Stomach smooth muscle (tissue), 2 donors: ENCODE data around the gene ABCA7.

Source experiments
- H3K27ac ChIP-seq: one replicate; pipeline ENCODE4 v1.7.0; 2013; ENCODE audit warnings: mild to moderate bottlenecking, low read length, inconsistent platforms
- H3K27me3 ChIP-seq, 2 donors: one replicate each; pipeline ENCODE4 v1.7.0; 2013; ENCODE audit warnings: low read length in 2 of 2; ENCODE audit not compliant: insufficient read depth in 2 of 2, control insufficient read depth in 1 of 2
- H3K36me3 ChIP-seq, 2 donors: one replicate each; pipeline ENCODE4 v1.7.0; 2013; ENCODE audit warnings: low read length in 2 of 2; ENCODE audit not compliant: control insufficient read depth in 2 of 2, insufficient read depth in 2 of 2
- H3K4me1 ChIP-seq: one replicate; pipeline ENCODE4 v1.7.0; 2013; ENCODE audit warnings: low read length; ENCODE audit not compliant: control insufficient read depth, insufficient read depth
- H3K4me3 ChIP-seq, 2 donors: one replicate each; pipeline ENCODE4 v1.7.0; 2013; ENCODE audit warnings: low read length in 2 of 2
- H3K9ac ChIP-seq, 2 donors: one replicate each; pipeline ENCODE4 v1.7.0; 2013; ENCODE audit warnings: low read length in 2 of 2, mild to moderate bottlenecking in 1 of 2
- H3K9me3 ChIP-seq, 2 donors: one replicate each; pipeline ENCODE4 v1.7.0; 2013; ENCODE audit warnings: low read length in 2 of 2; ENCODE audit not compliant: control insufficient read depth in 2 of 2
- donor health status: healthy.
- donor health status: Pancreatic carcinoma.

ABCA7 gene

GRCh38 chr19:1042689-1043511 is 3.0 kb downstream of the ABCA7 start:
- Histone ChIP-seq H3K9ac (no peak overlapping the region), H3K27ac (no peak overlapping the region), H3K36me3 (no peaks in the 10 kb centered on the region), H3K9me3 (no peaks in the 10 kb centered on the region), H3K4me3 (no peak overlapping the region), H3K27me3 (peaks cover 0 to 3% of the 10 kb centered on the region in 2 donors), H3K4me1 (peaks cover 32% of the 10 kb centered on the region)

- Histone ChIP-seq H3K9ac (no peak overlapping the region), H3K27ac (no peak overlapping the region), H3K36me3 (no peaks in the 10 kb centered on the region), H3K27me3 (peaks cover 0 to 3% of the 10 kb centered on the region in 2 donors), H3K4me3 (no peak overlapping the region), H3K9me3 (no peaks in the 10 kb centered on the region), H3K4me1 (peaks cover 21% of the 10 kb centered on the region)
Observed at GRCh38 chr19:1045247-1045603, 5.3 kb downstream of the ABCA7 start.

GRCh38 chr19:1046117-1046626 is 6.3 kb downstream of the ABCA7 start:
- H3K9ac ChIP-seq, result no peak overlapping the region

GRCh38 chr19:1046836-1047695 is 7.2 kb downstream of the ABCA7 start:
- Histone ChIP-seq H3K9me3 (no peaks in the 10 kb centered on the region), H3K4me1 (peaks cover 3% of the 10 kb centered on the region), H3K4me3 (no peak overlapping the region), H3K9ac (no peak overlapping the region), H3K27me3 (peaks cover 0 to 3% of the 10 kb centered on the region in 2 donors), H3K27ac (no peak overlapping the region), H3K36me3 (no peaks in the 10 kb centered on the region)

More at GRCh38 chr19:1046117-1046626, 6.3 kb downstream of the ABCA7 start:
- no peaks in the 10 kb centered on the region for H3K36me3 ChIP-seq
- peaks cover 0 to 3% of the 10 kb centered on the region in 2 donors for H3K27me3 ChIP-seq
- H3K4me3 ChIP-seq, result no peak overlapping the region
- H3K27ac ChIP-seq, result no peak overlapping the region
- H3K4me1 ChIP-seq, result peaks cover 12% of the 10 kb centered on the region
- H3K9me3 ChIP-seq, result no peaks in the 10 kb centered on the region

GRCh38 chr19:1047696-1048147 is 7.8 kb downstream of the ABCA7 start:
- no peak overlapping the region for H3K9ac ChIP-seq
- H3K36me3 ChIP-seq, result no peaks in the 10 kb centered on the region
- no peak overlapping the region for H3K27ac ChIP-seq
- peaks cover 1% of the 10 kb centered on the region for H3K4me1 ChIP-seq
- H3K27me3 ChIP-seq, result no peaks in the 10 kb centered on the region
- no peak overlapping the region for H3K4me3 ChIP-seq
- no peaks in the 10 kb centered on the region for H3K9me3 ChIP-seq

- Histone ChIP-seq H3K4me1 (no peaks in the 10 kb centered on the region), H3K9me3 (no peaks in the 10 kb centered on the region), H3K27ac (no peak overlapping the region), H3K27me3 (no peaks in the 10 kb centered on the region), H3K4me3 (no peak overlapping the region), H3K9ac (no peak overlapping the region), H3K36me3 (no peaks in the 10 kb centered on the region)
Observed at GRCh38 chr19:1049106-1049505, 9.2 kb downstream of the ABCA7 start.

GRCh38 chr19:1049800-1050199 is 9.9 kb downstream of the ABCA7 start:
- Histone ChIP-seq H3K36me3 (no peaks in the 10 kb centered on the region), H3K27me3 (no peaks in the 10 kb centered on the region), H3K9me3 (peaks cover 0 to 3% of the 10 kb centered on the region in 2 donors), H3K4me1 (no peaks in the 10 kb centered on the region), H3K9ac (no peak overlapping the region), H3K4me3 (no peak overlapping the region), H3K27ac (no peak overlapping the region)

GRCh38 chr19:1050989-1051788 is 11.3 kb downstream of the ABCA7 start:
- H3K9ac ChIP-seq, result no peak overlapping the region
- no peaks in the 10 kb centered on the region for H3K36me3 ChIP-seq

GRCh38 chr19:1051791-1052190 is 11.9 kb downstream of the ABCA7 start:
- H3K9ac ChIP-seq, result no peak overlapping the region
- no peaks in the 10 kb centered on the region for H3K27me3 ChIP-seq
- H3K36me3 ChIP-seq, result peaks cover 0 to 2% of the 10 kb centered on the region in 2 donors
- H3K4me1 ChIP-seq, result no peaks in the 10 kb centered on the region
- no peak overlapping the region for H3K4me3 ChIP-seq
- H3K27ac ChIP-seq, result no peak overlapping the region
- H3K9me3 ChIP-seq, result peaks cover 0 to 15% of the 10 kb centered on the region in 2 donors

More at GRCh38 chr19:1050989-1051788, 11.3 kb downstream of the ABCA7 start:
- no peak overlapping the region for H3K27ac ChIP-seq
- peaks cover 0 to 9% of the 10 kb centered on the region in 2 donors for H3K9me3 ChIP-seq
- H3K4me1 ChIP-seq, result no peaks in the 10 kb centered on the region
- H3K4me3 ChIP-seq, result no peak overlapping the region
- H3K27me3 ChIP-seq, result no peaks in the 10 kb centered on the region

- peaks cover 0 to 7% of the 10 kb centered on the region in 2 donors for H3K36me3 ChIP-seq
- no peaks in the 10 kb centered on the region for H3K27me3 ChIP-seq
- H3K4me3 ChIP-seq, result no peak overlapping the region
- H3K4me1 ChIP-seq, result no peaks in the 10 kb centered on the region
- H3K9me3 ChIP-seq, result peaks cover 2 to 21% of the 10 kb centered on the region in 2 donors
- no peak overlapping the region for H3K9ac ChIP-seq
- no peak overlapping the region for H3K27ac ChIP-seq
Observed at GRCh38 chr19:1052349-1052975, 12.6 kb downstream of the ABCA7 start.
